Activated T-cell treated with anti-CD3 and anti-CD28 coated beads for 24 hours (primary cell): ENCODE measurements around the gene MFAP4.

ENCODE experiments used
- DNase-seq: peaks from one replicate; pipeline ENCODE4 v3.0.0-alpha.2; 2020; ENCODE audit warnings: low read depth

Gene MFAP4

GRCh38 chr17:19348081-19348650 lies 38.8 kb downstream of the MFAP4 start:
- DNase-seq, result no peak

- no peak for DNase-seq
These were observed 39.5 kb downstream of the MFAP4 start for GRCh38 chr17:19347323-19348080.

GRCh38 chr17:19346351-19347255 lies 40.4 kb downstream of the MFAP4 start:
- DNase-seq, result no peak

GRCh38 chr17:19345486-19346350 lies 41.3 kb downstream of the MFAP4 start:
- no peak for DNase-seq

- DNase-seq, result no peak
These were observed 41.9 kb downstream of the MFAP4 start for GRCh38 chr17:19345067-19345460.

- DNase-seq, result no peak
These were observed 42.5 kb downstream of the MFAP4 start for GRCh38 chr17:19344311-19345066.

- no peak for DNase-seq
These were observed 43.3 kb downstream of the MFAP4 start for GRCh38 chr17:19343671-19344151.

- DNase-seq, result no peak
These were observed 43.7 kb downstream of the MFAP4 start for GRCh38 chr17:19343256-19343630.

- DNase-seq, result no peak
These were observed 44.3 kb downstream of the MFAP4 start for GRCh38 chr17:19342611-19343255.

GRCh38 chr17:19341641-19342610 lies 45.1 kb downstream of the MFAP4 start:
- no peak for DNase-seq

- no peak for DNase-seq
These were observed 45.8 kb downstream of the MFAP4 start for GRCh38 chr17:19341211-19341631.

- DNase-seq, result no peak
These were observed 47.6 kb downstream of the MFAP4 start for GRCh38 chr17:19339341-19339815.

GRCh38 chr17:19338031-19338990 lies 48.7 kb downstream of the MFAP4 start:
- DNase-seq, result peak; percentile 48

GRCh38 chr17:19337712-19338023 lies 49.3 kb downstream of the MFAP4 start:
- no peak for DNase-seq

- DNase-seq, result no peak
These were observed 49.9 kb downstream of the MFAP4 start for GRCh38 chr17:19336938-19337711.

- DNase-seq, result no peak
These were observed 50.9 kb downstream of the MFAP4 start for GRCh38 chr17:19335951-19336631.

- no peak for DNase-seq
These were observed 52.7 kb downstream of the MFAP4 start for GRCh38 chr17:19334331-19334730.
